MG63 (cell line): ENCODE measurements around the gene GNB1L. TPM values are rescaled to one million over a fixed set of nuclear protein-coding genes. Genes with fewer than 3 reads are reported as not detected.
"Not testable (repeated sequence)": the region's sequence is repeated elsewhere in the genome, so short reads cannot be mapped to it uniquely, and the experiment has no call there.

Source experiments
- DNase-seq: peaks from one replicate; pipeline ENCODE4 v3.0.0-alpha.2; 2020
- H3K27me3 ChIP-seq: fragments of 250-450 bp; sonication (Bioruptor Pico); 2 replicates; pipeline ENCODE4 v1.5.1; 2020; ENCODE audit warnings: mild to moderate bottlenecking, moderate library complexity
- H3K36me3 ChIP-seq: fragments of 250-450 bp; sonication (Bioruptor Pico); 2 replicates; pipeline ENCODE4 v1.5.1; 2020; ENCODE audit warnings: mild to moderate bottlenecking, moderate library complexity
- H3K4me3 ChIP-seq: fragments of 250-450 bp; sonication (Bioruptor Pico); 2 replicates; pipeline ENCODE4 v1.5.1; 2020; ENCODE audit warnings: mild to moderate bottlenecking, moderate library complexity
- H3K9me3 ChIP-seq: fragments of 250-450 bp; sonication (Bioruptor Pico); 2 replicates; pipeline ENCODE4 v1.5.1; 2020; ENCODE audit warnings: mild to moderate bottlenecking, moderate library complexity
- total RNA-seq: library from RNA; depleted of rRNA; stranded (reverse); fragments of >200 nt; shearing (Covaris generic); gene quantifications from 2 replicates; pipeline ENCODE4 v1.2.3, GENCODE V29; 2014; ENCODE audit warnings: low replicate concordance

Gene GNB1L
- total RNA-seq, 1 experiment from 2014 or later = 25.2 TPM

DNA sequence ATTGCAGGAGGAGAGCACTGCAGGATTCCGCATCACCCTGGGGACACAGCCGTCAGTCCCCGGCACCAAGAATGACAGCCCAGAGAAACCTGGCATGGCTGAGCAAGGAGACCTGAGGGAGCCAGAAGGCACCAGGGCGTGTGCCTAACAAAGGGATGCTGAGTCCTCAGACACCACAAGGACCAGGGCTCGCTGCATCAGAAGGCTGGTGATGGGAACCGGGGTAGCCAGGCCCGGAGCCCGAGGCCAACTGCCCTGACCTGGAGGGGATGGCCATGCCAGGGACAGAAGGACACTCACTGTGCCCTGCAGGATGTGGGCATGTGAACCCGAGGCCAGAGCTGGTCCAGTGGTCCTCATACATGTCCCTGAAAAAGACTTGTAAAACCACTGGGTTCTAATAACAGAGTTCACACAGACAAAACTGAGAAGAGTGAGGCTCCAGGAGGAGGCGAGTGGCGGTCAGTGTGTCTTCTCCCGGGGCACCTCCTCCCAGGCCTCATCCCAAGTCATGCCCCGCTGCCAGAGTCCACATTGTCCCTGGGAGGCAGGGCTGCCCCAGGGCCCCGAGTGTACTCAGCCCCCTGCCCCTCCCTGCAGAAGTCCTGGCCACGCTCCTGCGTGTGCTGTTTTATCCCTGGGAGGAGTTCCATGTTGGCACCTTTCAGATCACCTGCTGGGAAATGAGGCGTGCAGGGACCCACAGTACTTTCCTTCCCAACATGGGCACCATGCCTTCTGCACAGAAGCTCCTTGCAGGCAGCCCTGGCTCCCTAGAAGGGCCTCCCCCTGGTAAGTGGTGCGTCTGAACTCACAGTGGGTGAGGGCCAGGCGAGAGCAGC lies 51.6 kb downstream of the GNB1L start:
- H3K27me3 ChIP-seq = no peaks in the 10 kb centered on the region
- no peak overlapping the region for H3K4me3 ChIP-seq
- H3K36me3 ChIP-seq = no peaks in the 10 kb centered on the region; the same call in 1 of the 2 replicates
- no peaks in the 10 kb centered on the region for H3K9me3 ChIP-seq
- no peak for DNase-seq

GRCh38 chr22:19802001-19802893 lies 52.4 kb downstream of the GNB1L start:
- H3K9me3 ChIP-seq = no peaks in the 10 kb centered on the region
- H3K4me3 ChIP-seq = no peak overlapping the region
- no peak for DNase-seq

DNA sequence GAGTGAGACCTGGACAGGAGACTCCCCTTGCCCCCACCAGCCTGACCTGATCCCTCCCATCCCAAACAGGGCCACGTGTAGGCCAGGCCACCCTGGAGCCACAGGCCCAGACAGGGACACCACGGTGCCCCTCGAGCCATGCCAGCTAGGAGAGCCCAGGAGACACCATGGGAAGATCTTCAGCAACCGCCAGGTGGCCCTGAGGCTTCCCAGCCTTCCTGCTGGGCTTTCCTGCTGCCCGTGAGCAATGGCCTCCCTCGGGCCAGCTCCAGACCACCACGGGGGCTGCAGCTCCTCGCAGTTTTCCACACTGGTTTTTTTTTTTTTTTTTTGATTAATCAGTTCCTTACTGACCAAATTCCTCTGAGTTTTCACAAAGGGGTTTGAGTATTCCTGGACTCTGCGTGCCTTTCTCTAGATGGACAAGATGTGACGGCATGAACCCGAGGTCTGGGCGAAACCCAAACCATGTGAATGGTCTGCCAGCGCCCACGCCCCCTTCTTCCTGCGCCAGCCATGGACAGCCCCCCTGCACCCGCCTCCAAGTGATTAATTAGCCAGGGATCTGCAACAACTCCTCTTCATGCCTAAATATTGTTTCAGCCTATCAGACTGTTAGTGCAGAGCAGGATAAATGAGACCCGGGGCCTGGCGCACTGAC lies 53.2 kb downstream of the GNB1L start:
- Histone ChIP-seq H3K36me3 (no peaks in the 10 kb centered on the region; the same call in 1 of the 2 replicates), H3K9me3 (no peaks in the 10 kb centered on the region), H3K4me3 (no peak overlapping the region), H3K27me3 (no peaks in the 10 kb centered on the region)
- no peak for DNase-seq

More at GRCh38 chr22:19802001-19802893, 52.4 kb downstream of the GNB1L start:
- no peaks in the 10 kb centered on the region; the same call in 1 of the 2 replicates for H3K36me3 ChIP-seq
- H3K27me3 ChIP-seq = no peaks in the 10 kb centered on the region

DNA sequence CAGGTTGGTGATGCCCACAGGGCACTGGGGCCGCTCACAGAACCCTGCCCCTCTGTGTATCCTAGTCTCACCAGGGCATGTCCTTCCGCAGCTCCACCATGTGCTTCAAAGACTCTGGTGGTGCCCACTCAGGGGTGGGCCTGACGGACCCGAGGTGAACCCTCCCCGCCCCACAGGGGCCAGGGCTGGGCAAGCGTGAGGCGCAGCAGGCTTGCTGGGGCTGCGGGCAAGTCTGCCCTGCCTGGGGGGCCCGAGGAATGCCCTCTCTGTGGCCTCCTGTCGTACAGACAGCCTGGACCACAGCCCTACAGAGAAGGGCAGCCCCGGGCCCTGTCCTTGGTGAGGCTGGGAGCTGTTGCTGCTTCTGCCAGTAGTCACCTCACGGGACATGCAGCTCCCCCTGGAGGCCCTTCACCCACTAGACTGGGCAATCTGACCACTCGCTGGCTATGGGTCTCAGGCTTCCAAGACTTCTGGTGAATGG lies 53.9 kb downstream of the GNB1L start:
- Histone ChIP-seq H3K9me3 (no peaks in the 10 kb centered on the region), H3K36me3 (no peaks in the 10 kb centered on the region; the same call in 1 of the 2 replicates), H3K4me3 (no peak overlapping the region), H3K27me3 (no peaks in the 10 kb centered on the region)
- DNase-seq = peak; percentile 27

GRCh38 chr22:19800306-19800705 lies 54.4 kb downstream of the GNB1L start:
- H3K36me3 ChIP-seq = no peaks in the 10 kb centered on the region; the same call in 1 of the 2 replicates
- H3K9me3 ChIP-seq = no peaks in the 10 kb centered on the region
- no peaks in the 10 kb centered on the region for H3K27me3 ChIP-seq
- no peak for DNase-seq
- H3K4me3 ChIP-seq = no peak overlapping the region

DNA sequence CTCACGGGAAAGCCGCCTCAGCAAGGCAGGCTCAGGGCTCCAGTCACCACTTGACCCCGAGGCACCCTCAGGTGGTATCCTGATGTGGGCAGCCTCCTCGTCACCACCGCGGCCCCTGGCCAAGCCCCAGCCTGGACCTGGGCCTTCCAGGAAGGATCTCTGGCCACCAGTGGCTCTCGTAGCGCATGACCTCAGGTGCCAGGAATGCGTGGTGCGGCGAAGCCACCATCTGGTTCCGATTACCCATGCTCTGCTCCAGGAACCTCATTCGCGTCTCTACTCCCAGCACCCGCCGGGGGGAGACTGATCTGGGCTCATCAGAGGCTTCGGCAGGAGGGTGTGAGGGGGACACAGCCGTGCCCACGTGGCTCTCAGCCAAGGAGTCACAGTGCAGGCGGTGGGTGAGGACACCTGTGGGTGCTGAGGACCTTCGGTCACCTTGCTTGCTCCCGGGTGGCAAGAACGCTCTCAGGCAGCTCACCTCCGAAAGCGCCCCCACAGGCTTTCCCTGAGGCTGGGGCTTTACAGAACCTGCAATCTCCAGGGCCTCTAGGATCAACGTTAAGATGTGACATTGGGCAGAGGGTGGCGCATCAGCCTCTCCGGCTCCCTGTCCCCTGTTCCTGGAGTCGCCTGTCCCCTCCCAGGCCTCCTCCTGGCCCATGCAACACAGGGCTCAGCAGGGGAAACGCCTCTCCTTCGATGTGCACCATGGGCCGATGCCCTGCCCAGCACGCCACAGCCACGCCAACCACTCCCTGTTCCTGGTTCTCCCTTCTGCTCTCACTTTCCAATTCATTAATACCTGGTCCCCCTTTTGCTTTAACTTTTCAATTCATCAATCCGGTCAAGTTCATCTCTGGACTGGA lies 55.1 kb downstream of the GNB1L start:
- Histone ChIP-seq H3K27me3 (no peaks in the 10 kb centered on the region), H3K9me3 (no peaks in the 10 kb centered on the region), H3K4me3 (no peak overlapping the region), H3K36me3 (peaks cover under 1% of the 10 kb centered on the region)
- peak; percentile 85 for DNase-seq

DNA sequence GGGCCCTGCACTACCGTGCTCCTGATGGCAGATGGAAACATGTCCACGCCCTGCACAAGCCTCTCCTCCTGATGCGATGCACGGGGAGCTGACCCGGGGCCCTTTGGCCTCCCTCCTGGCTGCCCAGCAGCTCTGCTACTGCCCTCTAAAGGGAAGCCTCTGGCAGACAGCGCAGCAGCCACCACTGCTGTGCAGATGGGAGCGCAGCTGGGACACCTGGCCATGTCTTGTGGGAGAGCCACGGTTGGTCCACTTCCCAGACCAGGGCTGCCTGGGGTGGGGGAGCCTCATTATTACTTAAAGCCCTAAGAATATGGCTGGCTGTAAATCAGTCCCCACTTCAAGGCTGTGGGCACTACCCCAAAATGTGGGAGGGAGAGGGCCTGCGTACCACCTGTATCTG lies 55.8 kb downstream of the GNB1L start:
- H3K27me3 ChIP-seq = no peaks in the 10 kb centered on the region
- no peak for DNase-seq
- peaks cover 7% of the 10 kb centered on the region for H3K36me3 ChIP-seq
- no peaks in the 10 kb centered on the region for H3K9me3 ChIP-seq
- no peak overlapping the region for H3K4me3 ChIP-seq

DNA sequence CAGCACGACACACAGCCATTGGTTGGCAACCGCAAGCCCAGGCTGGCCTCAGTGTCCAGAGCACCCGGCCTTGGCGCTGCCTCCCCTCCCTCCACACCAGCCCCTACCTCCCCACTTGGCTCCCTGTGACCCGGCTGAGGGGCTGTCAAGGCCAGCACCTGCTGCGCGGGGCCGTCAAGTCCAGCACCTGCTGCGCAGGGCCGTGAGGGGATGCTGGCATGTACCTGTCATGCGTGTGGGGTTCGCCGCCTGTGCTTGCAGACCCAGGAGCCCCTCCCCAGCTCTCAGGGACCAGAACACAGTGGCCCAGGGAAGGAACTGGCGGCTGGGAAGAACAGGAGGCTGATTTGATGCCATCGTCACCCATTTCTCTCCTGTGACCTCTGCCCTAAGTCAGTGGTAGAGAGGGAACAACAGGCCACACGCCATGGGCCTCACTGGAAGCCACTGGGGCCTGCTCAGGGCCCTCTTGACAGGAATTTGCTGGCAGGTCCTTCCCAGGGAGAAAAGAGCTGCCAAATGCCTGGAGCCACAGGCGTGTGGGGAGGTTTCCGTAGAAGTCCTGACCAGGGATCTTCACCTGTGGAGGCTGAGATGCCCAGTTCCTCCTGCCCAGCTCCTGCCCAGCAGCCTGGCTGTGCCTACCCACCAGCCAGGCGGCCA lies 56.5 kb downstream of the GNB1L start:
- Histone ChIP-seq H3K36me3 (peaks cover 7% of the 10 kb centered on the region), H3K27me3 (no peaks in the 10 kb centered on the region), H3K4me3 (no peak overlapping the region), H3K9me3 (no peaks in the 10 kb centered on the region)
- no peak for DNase-seq

DNA sequence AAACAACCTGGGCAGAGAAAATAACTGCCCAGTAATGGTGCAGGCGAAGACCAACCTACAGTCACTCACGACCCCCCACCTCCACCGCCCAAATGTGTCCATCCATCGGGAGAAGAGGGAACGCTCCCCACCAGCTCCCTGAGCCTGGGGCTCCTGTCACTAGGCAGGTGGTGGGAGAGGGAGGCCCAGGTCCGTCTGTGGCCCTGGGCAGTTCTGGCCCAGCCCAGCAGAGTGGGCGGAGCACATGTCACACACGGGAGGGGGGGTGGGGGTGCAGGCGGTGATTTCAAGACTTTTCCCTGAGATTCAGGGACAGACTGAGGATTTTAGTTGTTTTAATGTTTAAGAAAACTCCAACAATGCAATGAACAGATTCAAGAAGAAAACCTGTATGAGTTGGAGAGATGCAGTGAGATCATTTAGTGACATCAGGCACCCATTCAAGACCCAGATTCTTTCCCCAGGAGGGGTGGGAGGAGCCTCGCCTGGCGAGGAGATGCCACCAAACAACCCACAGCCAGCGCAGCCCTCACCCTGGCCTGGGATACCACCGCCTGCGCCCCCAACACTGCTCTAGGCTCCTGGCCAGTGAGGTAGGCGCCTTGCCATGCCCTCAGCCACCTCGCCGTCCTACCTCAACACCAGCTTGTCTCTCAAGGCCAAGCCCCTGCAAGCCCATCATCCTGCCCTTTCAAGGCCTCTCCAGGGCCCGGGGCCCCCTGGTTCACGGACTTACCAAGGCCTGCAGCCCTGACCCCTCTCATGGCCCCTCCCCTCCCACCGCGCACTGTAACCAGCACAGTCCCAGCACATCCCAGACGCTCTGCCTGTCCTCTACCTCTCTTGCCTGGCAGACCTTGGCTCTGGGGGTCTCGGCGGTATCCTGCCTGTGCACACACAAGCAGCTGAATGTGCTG lies 57.3 kb downstream of the GNB1L start:
- H3K36me3 ChIP-seq = peaks cover 12% of the 10 kb centered on the region
- H3K27me3 ChIP-seq = no peaks in the 10 kb centered on the region
- no peak overlapping the region for H3K4me3 ChIP-seq
- DNase-seq = no peak
- no peaks in the 10 kb centered on the region for H3K9me3 ChIP-seq

DNA sequence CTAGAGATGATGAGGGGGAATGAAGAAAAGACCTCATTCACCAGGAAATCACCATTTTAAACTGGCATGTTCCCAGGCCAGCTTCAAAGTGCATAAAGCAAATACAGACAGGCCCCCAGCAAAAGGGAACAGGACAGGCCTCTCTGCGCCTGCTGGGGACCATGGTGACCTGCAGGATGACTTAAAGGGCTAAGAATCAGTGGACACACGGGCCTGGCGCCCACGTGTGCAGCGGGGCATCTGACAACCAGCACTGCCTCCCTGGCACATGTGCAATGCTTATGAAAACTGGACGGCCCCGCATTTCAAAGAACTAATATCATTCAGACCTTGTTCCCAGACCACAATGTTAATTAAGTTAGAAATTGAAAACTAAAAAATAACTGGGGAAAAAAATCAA lies 58.5 kb downstream of the GNB1L start:
- no peaks in the 10 kb centered on the region for H3K27me3 ChIP-seq
- no peak overlapping the region for H3K4me3 ChIP-seq
- H3K9me3 ChIP-seq = no peaks in the 10 kb centered on the region
- no peak for DNase-seq
- peaks cover 19% of the 10 kb centered on the region for H3K36me3 ChIP-seq

DNA sequence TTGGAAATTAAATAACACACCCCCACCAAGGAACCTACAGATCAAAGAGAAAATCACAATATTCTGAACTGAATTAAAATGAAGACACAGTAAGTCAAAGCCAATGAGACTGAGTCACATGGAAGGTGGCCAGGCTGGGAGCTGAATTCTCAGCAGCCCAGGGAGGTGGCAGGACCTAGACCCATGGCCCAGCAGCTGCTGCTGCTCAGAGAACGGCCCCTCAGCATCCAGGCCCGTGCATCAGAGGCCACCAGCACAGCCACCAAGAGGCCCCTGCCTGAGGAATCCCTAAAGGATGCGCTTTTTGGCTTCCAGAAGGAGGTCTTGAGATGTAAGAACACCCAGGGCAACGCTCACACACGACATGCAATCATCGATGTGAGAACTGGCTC lies 59.1 kb downstream of the GNB1L start:
- Histone ChIP-seq H3K4me3 (no peak overlapping the region), H3K36me3 (peaks cover 19% of the 10 kb centered on the region), H3K27me3 (no peaks in the 10 kb centered on the region), H3K9me3 (no peaks in the 10 kb centered on the region)
- DNase-seq = peak; percentile 78

- DNase-seq = no peak
- no peaks in the 10 kb centered on the region for H3K27me3 ChIP-seq
- peaks cover 19% of the 10 kb centered on the region for H3K36me3 ChIP-seq
These were observed 60.9 kb downstream of the GNB1L start for GRCh38 chr22:19793661-19794310.

DNA sequence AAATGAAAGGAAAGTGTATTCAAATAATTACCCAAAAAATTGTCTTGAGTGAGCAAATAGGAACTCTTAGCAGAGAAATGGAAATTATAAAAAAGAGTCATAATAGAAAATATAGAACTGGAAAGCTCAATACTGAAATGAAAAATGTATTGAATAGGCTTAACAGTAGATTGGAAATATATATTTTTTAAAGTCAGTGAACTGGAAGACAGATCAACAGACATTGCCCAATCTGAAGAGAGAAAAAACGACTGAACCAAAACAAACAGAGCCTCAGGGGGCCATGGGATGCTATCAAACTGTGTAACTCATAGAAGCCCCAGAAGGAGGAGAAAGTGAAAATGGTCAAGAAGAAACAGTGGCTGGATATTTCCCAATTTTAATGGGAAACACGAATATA lies 61.5 kb downstream of the GNB1L start:
- H3K36me3 ChIP-seq = peaks cover 19% of the 10 kb centered on the region
- no peak overlapping the region for H3K4me3 ChIP-seq
- H3K27me3 ChIP-seq = no peaks in the 10 kb centered on the region
- DNase-seq = no peak
- no peaks in the 10 kb centered on the region for H3K9me3 ChIP-seq

More at GRCh38 chr22:19793661-19794310, 60.9 kb downstream of the GNB1L start:
- Histone ChIP-seq H3K9me3 (no peaks in the 10 kb centered on the region), H3K4me3 (no peak overlapping the region)

DNA sequence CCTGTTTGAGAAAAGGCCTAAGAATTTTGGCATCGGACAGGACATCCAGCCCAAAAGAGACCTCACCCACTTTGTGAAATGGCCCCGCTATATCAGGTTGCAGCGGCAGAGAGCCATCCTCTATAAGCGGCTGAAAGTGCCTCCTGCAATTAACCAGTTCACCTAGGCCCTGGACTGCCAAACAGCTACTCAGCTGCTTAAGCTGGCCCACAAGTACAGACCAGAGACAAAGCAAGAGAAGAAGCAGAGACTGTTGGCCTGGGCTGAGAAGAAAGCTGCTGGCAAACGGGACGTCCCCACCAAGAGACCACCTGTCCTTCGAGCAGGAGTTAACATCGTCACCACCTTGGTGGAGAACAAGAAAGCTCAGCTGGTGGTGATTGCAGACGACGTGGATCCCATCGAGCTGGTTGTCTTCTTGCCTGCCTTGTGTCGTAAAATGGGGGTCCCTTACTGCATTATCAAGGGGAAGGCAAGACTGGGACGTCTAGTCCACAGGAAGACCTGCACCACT lies 62.2 kb downstream of the GNB1L start:
- H3K9me3 ChIP-seq, H3K4me3 ChIP-seq, DNase-seq, H3K27me3 ChIP-seq: not testable (repeated sequence)
- peaks cover 19% of the 10 kb centered on the region for H3K36me3 ChIP-seq
